HG02798 (cell line): ENCODE measurements around the gene DCTD.

Experiments
- ATAC-seq: cut with Tn5 transposase; IDR thresholded peaks from one replicate; pipeline ENCODE4 v1.9.1; 2021; ENCODE audit warnings: mild to moderate bottlenecking; ENCODE audit not compliant: unreplicated experiment, poor library complexity

Gene DCTD

DNA sequence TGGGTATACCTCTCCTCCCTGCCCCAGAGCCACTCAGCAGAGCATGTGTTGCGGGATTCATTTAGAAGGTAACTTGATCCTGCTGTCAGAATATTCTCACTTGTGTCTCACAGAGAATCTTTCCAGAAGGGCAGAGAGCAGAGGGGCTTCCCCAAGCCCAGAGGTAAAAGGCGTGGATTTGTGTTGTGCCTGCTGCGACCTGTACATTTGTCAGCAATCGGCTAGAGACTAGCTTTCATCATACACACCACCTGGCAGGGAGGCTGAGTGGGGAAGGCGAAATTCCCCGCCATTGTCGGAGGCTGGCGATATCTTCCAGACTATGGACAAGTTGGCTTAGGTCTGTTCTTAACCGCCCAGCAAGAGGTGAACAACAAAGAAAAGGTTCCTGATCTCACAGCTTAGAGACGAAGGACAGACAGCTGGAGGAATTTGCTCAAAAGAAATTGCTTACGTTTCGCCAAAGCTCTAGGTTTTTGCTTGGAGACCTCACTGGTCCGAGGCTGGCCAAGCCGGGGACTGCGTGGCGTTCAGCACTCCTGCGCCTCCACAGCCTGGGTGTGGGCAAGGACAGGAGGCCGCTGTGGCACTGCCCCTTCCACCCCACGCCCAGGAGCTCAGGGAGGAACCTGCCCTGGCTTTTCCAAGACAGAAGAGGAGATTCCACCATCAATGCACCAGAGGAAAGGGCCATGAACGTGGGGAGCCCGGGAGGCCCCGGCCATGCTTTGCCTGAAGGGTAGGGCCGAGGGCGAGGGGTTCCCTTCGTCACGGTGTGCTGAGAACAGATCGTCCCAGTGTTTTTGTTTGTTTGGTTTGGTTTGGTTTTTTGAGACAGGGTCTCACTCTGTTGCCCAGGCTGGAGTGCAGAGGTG lies 69.4 kb downstream of the DCTD start:
- ATAC-seq, result no peak

- no peak for ATAC-seq
Measured at GRCh38 chr4:182846036-182846435, 71.2 kb downstream of the DCTD start.

DNA sequence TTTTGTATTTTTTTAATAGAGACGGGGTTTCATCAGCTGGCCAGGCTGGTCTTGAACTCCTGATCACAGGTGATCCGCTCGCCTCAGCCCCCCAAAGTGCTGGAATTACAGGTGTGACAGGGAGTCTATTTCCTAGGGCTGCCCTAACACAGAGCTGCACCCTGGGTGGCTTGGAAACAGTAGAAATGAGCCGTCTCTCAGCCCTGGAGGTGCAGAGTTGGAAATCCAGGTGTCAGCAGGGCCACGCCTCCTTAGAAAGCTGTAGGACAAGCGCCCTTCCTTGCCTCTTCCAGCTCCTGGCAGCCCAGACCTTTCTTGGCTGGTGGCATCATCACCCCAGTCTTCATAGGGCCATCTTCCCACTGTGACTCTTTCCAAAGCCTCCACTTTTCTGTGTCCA lies 71.6 kb downstream of the DCTD start:
- no peak for ATAC-seq

DNA sequence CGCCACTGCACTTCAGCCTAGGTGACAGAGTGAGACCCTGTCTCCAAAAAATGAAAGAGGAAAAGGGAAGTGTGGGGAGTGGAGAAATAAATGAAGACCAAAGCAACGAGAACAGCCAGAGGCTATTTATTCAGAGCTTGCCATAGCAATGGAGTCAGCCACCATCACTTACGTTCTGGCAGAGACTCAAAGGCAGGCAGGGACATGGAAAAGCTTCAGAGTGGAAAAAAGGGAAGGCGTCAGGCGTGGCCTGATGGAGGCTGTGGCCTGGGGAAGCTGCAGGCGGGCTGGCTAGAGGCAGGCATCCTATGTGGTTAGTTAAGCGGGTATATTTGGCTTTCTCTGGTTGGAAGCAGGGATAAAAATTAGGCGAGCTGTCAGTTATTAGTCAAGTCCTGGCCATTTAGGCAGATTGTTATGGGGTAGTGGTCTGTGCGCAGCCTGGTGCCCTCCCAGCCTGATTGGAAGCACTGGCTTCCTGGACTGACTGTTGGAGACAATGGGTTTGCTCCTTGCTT lies 73.3 kb downstream of the DCTD start:
- ATAC-seq, result no peak

- no peak for ATAC-seq
Measured at GRCh38 chr4:182842759-182843390, 74.3 kb downstream of the DCTD start.

DNA sequence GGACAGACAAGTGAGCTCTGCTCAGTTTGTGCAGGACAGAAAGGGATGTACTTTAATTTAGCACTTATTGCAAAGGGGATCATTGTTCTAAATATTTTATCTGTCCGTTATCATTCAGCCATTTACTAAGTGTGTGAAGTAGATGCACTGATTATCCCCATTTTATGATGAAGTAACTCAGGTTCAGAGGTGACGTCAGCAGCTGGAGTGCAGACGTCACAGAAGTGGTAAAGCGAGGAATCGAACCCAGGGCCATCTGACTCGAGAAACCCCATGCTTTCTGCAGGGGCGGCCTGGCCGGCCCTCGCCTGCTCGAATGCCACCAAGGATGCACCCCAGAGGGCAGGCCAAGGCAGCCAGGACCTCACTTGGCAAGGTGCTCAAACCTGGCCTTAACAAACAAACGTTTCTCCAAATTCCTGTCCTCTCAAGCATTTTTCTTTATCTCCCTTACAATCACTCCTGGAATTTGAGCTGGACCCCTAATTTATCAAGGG lies 75.0 kb downstream of the DCTD start:
- no peak for ATAC-seq

GRCh38 chr4:182840108-182840507 lies 77.1 kb downstream of the DCTD start:
- ATAC-seq, result no peak
